Calu3 (cell line): ENCODE measurements around the gene MPPED2. TPM values are rescaled to one million over a fixed set of nuclear protein-coding genes. Genes with fewer than 3 reads are reported as not detected.

Experiments
- Bru-seq: library from RNA; stranded (reverse); fragments of 400-500 nt; gene quantifications from one replicate; lab custom pipeline; 2021; lab: Mats Ljungman, UMichigan
- BruChase-seq, 2 experiments: library from RNA; stranded (reverse); fragments of 400-500 nt; gene quantifications; one replicate each; lab custom pipeline; 2021; lab: Mats Ljungman, UMichigan
- BruUV-seq: library from RNA; stranded (reverse); fragments of 400-500 nt; replicated peaks from 2 replicates; lab custom pipeline; 2021; lab: Mats Ljungman, UMichigan
- CTCF ChIA-PET: fragments of 300-600 bp; sonication (Branson Sonifier 250); formaldehyde crosslinking; loops from one replicate; lab custom pipeline; 2022; ENCODE audit warnings: antibody characterized with exemption; lab: Charles Lee
- DNase-seq: peaks from one replicate; pipeline ENCODE4 v3.0.0; 2022
- H3K27ac Mint-ChIP-seq: one replicate; pipeline ENCODE4 v1.8.0; 2022; ENCODE audit warnings: mixed read lengths; ENCODE audit not compliant: unreplicated experiment
- H3K27me3 Mint-ChIP-seq: one replicate; pipeline ENCODE4 v1.8.0; 2022; ENCODE audit warnings: mixed read lengths; ENCODE audit not compliant: unreplicated experiment
- H3K36me3 Mint-ChIP-seq: one replicate; pipeline ENCODE4 v1.8.0; 2022; ENCODE audit warnings: mild to moderate bottlenecking, moderate library complexity, mixed read lengths; ENCODE audit not compliant: insufficient read depth, unreplicated experiment
- H3K4me1 Mint-ChIP-seq: one replicate; pipeline ENCODE4 v1.8.0; 2022; ENCODE audit warnings: mild to moderate bottlenecking, low read depth, mixed read lengths; ENCODE audit not compliant: unreplicated experiment
- H3K4me3 Mint-ChIP-seq: one replicate; pipeline ENCODE4 v1.8.0; 2022; ENCODE audit warnings: mild to moderate bottlenecking, low read depth, moderate library complexity, mixed read lengths; ENCODE audit not compliant: unreplicated experiment
- H3K9me3 Mint-ChIP-seq: one replicate; pipeline ENCODE4 v1.8.0; 2022; ENCODE audit warnings: low read depth, mixed read lengths; ENCODE audit not compliant: unreplicated experiment
- CTCF ChIP-seq: fragments of 200-600 bp; IDR thresholded peaks from one replicate; pipeline ENCODE4 v1.8.0; 2022; ENCODE audit warnings: antibody characterized with exemption; ENCODE audit not compliant: unreplicated experiment
- intact Hi-C: fragments of 100-400 bp; cut with micrococcal nuclease; formaldehyde crosslinking; loops from one replicate; pipeline ENCODE4 v1.10.0; 2022; ENCODE audit not compliant: unreplicated experiment
- long read RNA-seq: library from polyadenylated mRNA; stranded (forward); transcript quantifications from one replicate; pipeline ENCODE4 v2.0.0, GENCODE V29; 2022
- total RNA-seq: library from RNA; stranded (reverse); gene quantifications from 2 replicates; pipeline ENCODE4 v1.2.3, GENCODE V29; 2022

MPPED2 gene, protein sequence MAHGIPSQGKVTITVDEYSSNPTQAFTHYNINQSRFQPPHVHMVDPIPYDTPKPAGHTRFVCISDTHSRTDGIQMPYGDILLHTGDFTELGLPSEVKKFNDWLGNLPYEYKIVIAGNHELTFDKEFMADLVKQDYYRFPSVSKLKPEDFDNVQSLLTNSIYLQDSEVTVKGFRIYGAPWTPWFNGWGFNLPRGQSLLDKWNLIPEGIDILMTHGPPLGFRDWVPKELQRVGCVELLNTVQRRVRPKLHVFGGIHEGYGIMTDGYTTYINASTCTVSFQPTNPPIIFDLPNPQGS
- not detected in 2 replicates for total RNA-seq
- percentile 0 among the genes with signal in this experiment for Bru-seq, nascent RNA
- BruChase-seq, experiment 1, labeled RNA remaining after a 6-hour chase, result percentile 0 among the genes with signal in this experiment
- percentile 0 among the genes with signal in this experiment for BruChase-seq, experiment 2, labeled RNA remaining after a 2-hour chase
- long read RNA-seq, result 0 reads

DNA sequence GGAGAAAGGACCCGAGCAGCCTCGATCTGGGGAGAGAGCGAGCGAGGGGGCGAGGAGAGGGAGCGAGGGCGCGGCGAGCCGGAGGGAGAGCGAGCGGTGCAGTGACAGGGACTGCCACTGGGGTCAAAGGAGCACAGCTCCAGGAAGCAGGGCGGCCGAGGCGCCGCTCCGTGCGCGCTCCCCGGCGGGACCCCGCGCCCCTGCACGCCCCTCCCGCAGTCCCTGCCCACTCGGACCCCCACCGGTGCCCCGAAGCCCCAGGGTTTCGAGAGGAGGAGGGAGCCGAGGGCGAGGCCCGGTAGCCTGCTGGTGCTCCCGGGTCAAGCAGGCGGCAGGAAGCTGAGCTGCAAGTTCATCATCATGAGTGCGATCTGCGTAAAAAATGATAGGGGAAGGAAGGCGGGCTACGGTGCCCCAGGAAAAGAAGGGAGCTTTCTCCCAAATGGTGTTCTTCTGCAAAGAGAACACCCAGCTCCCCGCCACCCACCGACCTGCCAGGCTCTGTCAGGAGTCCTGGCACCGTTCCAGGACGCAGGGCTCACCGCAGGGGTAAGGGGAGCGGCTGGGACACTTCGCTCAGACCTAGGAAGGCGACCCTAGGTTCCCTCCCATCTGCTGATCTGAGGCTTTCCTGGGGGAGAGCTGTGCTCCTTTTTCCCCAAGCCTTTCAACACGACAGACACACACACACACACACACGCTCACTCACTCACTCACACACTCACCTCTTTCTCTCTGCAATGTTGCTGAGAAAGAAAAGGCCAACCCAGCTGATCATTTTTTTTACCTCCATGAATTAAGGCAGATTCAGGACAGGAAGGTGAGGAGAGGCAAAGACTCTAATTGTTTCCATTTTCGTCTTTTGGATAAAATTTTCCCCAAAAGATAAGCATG is at the start of gene MPPED2:
Gene MPPED2 (minus strand): TSS at position 103 of the 894 bp plus-strand sequence. CDS start 5,980 bp downstream, outside the sequence.
- peaks cover 6% of the 10 kb centered on the region for H3K36me3 Mint-ChIP-seq
- no peaks in the 10 kb centered on the region for H3K9me3 Mint-ChIP-seq
- H3K4me3 Mint-ChIP-seq, result peak within 1 kb of the TSS; percentile 29
- H3K27ac Mint-ChIP-seq, result no peak within 1 kb of the TSS
- peak; percentile 2 for DNase-seq
- no TSS peak for BruUV-seq
- TF ChIP-seq CTCF, result peak; percentile 45
- CTCF ChIA-PET, result no interaction called here
- H3K27me3 Mint-ChIP-seq, result peaks cover 68% of the 10 kb centered on the region
- H3K4me1 Mint-ChIP-seq, result no peaks in the 10 kb centered on the region
- intact Hi-C loops, result no loop called here

- no peak for TF ChIP-seq CTCF
- DNase-seq, result no peak
- intact Hi-C loops, result no loop called here
- H3K36me3 Mint-ChIP-seq, result no peaks in the 10 kb centered on the region
- no peak overlapping the region for H3K27ac Mint-ChIP-seq
- no peak overlapping the region for H3K4me3 Mint-ChIP-seq
- CTCF ChIA-PET, result no interaction called here
- BruUV-seq, result no TSS peak
- no peaks in the 10 kb centered on the region for H3K4me1 Mint-ChIP-seq
- no peaks in the 10 kb centered on the region for H3K27me3 Mint-ChIP-seq
- no peaks in the 10 kb centered on the region for H3K9me3 Mint-ChIP-seq
These were observed 49.3 kb upstream of the MPPED2 start for GRCh38 chr11:30635401-30635989.

- no TSS peak for BruUV-seq
These were observed 45.0 kb upstream of the MPPED2 start for GRCh38 chr11:30631148-30631547.

More at GRCh38 chr11:30631148-30631547, 45.0 kb upstream of the MPPED2 start:
- Mint-ChIP-seq H3K27ac (no peak overlapping the region), H3K36me3 (no peaks in the 10 kb centered on the region), H3K27me3 (peaks cover 4% of the 10 kb centered on the region), H3K4me3 (no peak overlapping the region), H3K9me3 (no peaks in the 10 kb centered on the region), H3K4me1 (no peaks in the 10 kb centered on the region)
- no peak for TF ChIP-seq CTCF
- DNase-seq, result no peak
- intact Hi-C loops, result no loop called here
- CTCF ChIA-PET, result no interaction called here
